GM18517 (cell line): ENCODE data around the gene SHC3.

ENCODE experiments used
- ATAC-seq: cut with Tn5 transposase; IDR thresholded peaks from one replicate; pipeline ENCODE4 v1.9.1; 2021; ENCODE audit warnings: mild to moderate bottlenecking, moderate library complexity; ENCODE audit not compliant: unreplicated experiment

The SHC3 gene

GRCh38 chr9:89006996-89007967, 171.3 kb downstream of the SHC3 start:
- no peak for ATAC-seq

DNA sequence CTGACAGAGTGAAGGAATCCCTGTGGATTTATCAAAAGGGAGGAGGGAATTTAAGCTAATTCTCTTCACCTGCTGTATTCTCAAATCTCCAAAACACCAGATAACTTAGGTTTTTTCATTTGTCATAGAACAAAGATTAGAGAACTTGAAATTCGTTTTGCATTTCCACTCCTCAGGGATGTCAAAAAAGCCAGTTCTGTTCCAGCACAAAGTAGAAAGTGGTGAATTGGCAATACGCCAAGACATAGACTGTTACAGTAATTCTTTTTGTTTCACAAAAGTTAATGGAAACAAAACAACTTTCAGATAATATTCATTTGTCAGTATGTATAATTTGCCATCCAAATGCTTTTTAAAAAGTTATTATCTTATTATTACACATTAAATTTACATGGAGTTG, 172.4 kb downstream of the SHC3 start:
- ATAC-seq: no peak

GRCh38 chr9:89005323-89005722, 173.3 kb downstream of the SHC3 start:
- ATAC-seq: no peak

GRCh38 chr9:89002987-89003386, 175.6 kb downstream of the SHC3 start:
- no peak for ATAC-seq

DNA sequence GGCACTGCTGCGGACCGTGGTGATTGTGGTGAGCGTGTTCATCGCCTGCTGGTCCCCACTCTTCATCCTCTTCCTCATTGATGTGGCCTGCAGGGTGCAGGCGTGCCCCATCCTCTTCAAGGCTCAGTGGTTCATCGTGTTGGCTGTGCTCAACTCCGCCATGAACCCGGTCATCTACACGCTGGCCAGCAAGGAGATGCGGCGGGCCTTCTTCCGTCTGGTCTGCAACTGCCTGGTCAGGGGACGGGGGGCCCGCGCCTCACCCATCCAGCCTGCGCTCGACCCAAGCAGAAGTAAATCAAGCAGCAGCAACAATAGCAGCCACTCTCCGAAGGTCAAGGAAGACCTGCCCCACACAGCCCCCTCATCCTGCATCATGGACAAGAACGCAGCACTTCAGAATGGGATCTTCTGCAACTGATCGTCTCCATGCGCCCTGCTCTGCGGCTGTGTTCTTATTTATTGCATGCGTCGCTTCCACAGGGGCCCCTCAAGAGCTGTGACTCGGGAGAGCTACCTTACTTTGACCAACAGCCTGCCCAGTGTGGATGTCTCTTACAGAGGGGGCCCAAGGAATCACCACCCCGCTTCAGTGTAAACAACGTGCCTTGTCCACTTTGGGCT, 176.6 kb downstream of the SHC3 start:
- no peak for ATAC-seq

DNA sequence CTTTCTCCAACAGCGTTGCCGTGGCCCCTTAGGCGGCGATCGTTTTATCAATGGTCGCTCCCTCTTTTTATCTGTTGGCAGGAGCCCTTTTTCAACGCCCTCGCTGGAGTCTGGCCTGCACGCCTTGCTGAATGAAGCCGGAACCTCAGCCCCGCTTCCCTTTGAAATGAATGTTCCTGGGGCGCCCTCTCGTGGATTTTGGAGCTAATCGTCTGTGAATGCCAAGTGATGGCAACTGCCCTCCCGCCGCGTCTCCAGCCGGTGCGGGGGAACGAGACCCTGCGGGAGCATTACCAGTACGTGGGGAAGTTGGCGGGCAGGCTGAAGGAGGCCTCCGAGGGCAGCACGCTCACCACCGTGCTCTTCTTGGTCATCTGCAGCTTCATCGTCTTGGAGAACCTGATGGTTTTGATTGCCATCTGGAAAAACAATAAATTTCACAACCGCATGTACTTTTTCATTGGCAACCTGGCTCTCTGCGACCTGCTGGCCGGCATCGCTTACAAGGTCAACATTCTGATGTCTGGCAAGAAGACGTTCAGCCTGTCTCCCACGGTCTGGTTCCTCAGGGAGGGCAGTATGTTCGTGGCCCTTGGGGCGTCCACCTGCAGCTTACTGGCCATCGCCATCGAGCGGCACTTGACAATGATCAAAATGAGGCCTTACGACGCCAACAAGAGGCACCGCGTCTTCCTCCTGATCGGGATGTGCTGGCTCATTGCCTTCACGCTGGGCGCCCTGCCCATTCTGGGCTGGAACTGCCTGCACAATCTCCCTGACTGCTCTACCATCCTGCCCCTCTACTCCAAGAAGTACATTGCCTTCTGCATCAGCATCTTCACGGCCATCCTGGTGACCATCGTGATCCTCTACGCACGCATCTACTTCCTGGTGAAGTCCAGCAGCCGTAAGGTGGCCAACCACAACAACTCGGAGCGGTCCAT, 177.4 kb downstream of the SHC3 start:
- ATAC-seq: no peak

DNA sequence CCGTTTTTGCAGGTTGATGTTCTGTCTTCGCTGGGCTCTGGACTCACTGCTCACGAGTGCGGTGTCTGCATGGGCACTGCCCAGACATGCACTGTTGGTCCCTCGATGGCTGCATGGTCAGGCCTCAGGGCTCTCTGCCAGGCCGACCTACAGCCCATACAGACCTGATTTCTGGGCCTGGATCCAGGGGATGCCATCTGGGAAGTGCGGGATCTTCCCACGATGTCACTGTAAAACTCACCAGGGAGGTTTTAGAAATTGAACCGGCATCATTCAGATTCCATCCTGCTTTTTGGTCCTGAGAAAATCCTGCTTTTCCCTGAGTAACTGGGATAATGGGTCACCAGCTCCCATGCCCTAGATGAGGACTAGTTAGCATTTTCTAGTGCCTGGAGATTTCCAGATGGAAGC, 178.2 kb downstream of the SHC3 start:
- ATAC-seq: no peak

DNA sequence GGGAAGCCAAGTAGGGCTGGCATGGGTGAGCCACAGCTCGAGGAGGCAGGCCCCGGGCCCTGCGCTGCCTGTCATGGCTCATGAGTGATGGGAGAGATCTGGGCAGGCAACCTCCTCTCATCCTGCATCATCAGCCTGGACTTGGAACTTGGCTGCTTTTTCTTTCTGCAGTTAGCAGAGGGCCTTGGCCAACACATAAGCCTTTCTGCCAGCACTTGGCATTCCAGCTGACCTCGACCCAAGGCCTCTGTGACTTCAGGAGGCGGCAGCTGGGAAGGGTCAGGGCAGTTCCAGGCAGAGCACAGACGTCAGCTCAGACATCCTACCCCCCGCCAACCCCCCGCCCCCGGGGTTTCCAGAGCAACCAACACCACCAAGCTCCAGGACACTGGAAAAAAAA, 179.7 kb downstream of the SHC3 start:
- no peak for ATAC-seq

DNA sequence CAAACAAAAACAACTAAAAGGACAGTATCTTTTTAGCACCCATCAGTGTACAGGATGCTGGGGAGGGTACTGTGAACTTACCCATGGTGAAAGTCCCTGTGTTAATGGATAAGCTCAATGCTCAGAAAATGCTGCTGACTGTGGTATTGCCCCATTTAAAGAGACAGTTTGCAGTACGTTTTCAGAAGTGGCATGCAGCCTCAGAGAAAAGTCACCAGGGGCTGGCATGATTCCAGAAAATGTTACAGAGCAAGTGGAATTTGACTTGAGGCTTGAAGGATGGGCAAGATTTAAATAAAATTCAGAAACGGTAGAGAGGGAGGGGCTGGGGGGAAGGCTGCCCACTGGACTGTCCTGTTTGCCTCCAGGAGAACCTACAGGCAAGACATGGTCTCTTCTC, 180.1 kb downstream of the SHC3 start:
- ATAC-seq: no peak

DNA sequence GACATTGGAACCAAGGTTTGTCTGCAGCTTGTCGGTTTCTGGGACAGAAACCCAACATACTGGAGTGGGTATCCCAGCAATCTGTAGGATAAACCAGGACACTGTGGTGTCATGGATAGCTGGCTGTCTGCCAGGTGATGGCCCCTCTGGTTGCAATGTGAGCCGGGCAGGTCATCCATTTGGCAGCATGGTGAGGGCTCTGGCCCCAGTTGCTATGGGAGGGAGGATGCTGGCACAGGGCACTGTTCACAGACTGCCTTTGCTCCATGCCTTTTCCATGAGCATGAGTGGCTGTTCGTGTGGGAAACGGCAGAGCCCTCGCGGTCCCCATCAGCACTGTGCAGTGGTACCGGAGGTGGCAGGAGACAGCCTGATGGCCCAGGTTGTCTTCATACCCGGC, 181.0 kb downstream of the SHC3 start:
- no peak for ATAC-seq

DNA sequence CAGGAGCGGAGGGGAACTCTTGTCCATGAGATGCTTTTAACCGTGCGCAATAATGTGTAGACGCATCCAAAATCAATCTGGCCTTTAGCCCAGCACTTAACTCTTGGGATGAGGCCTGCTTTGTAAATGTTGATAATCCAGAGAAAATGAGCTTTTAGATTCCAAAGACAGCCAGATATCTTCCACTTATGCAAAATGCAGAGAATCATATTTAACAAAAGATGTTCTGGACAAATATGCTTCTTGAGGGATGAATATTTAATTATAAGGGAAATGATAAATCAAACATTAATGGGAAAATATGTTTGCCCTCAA, 181.7 kb downstream of the SHC3 start:
- ATAC-seq: no peak

DNA sequence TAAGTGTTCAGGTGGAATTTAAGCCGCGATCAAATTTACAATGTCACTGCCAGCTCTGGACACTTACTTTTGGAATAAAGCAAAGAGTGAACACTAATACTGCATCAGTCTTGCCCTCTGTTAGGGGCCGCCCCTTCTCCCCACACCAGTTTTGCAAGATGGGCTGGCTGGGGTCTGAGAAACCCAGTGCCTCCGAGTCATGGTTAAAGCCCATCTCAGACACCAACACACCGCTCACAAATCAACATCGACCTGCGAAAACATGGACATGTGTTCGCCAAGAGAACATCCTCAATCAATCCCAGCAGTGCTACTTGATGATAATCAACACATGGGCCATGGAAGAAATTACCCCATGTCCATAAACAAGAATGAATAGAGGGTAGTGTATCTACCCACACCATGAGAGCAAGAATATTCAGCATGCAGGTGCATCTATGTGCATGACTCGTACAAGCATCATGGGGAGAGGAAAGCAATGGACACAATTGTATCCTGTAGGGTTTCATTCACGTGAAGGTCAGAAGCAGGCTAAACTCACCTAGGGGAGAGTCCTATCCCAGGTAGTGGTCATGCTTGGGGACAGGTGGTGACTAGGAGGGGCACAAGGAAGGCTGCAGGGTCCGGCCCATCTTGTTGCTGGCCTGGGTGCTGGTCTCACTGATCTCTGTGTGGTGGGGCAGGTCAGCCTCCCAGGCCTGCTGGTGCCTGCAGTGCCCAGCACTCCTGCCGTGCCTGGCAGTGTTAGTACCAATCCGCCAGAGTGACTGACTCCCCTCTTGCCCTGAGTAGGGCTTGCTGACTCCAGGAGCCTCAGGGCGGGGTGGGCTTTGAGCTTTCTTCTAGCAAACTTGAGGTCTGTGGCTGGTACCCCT, 182.3 kb downstream of the SHC3 start:
- no peak for ATAC-seq

GRCh38 chr9:88995627-88996026, 183.0 kb downstream of the SHC3 start:
- no peak for ATAC-seq

GRCh38 chr9:88995200-88995577, 183.4 kb downstream of the SHC3 start:
- ATAC-seq: no peak

DNA sequence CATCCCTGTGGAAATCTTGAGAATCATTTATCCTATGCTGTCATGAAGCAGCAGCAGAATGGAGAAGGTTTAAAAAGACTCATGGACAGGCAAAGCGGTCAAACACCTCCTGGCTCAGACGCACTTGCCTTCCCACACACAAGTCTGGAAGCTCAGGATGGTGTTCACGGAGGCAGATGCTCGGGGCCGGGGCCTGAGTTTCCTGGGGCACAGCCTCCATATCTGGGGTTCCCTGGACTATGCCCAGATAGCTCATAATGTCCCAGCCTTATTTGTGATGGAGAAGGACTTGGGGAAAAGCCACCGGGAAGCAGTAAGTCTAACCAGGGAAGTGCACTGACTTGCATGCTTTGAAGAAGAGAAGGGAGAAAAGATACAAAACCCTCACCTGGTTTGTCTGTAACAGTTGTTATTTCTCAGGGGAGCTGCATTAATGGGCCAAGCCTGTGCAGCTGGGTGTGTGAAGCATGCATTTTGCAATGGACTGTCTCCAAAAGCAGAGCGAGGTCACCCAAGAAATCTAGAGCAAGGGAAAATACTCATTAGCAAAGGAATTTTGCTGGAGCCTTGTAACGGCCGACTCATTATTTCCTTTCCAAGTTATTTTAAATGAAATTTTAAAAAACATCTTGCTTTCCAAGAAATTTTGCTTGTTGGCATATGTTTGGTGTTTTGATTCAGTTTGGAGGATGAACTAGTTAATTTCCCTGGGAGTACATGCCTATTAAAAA, 184.0 kb downstream of the SHC3 start:
- ATAC-seq: no peak

DNA sequence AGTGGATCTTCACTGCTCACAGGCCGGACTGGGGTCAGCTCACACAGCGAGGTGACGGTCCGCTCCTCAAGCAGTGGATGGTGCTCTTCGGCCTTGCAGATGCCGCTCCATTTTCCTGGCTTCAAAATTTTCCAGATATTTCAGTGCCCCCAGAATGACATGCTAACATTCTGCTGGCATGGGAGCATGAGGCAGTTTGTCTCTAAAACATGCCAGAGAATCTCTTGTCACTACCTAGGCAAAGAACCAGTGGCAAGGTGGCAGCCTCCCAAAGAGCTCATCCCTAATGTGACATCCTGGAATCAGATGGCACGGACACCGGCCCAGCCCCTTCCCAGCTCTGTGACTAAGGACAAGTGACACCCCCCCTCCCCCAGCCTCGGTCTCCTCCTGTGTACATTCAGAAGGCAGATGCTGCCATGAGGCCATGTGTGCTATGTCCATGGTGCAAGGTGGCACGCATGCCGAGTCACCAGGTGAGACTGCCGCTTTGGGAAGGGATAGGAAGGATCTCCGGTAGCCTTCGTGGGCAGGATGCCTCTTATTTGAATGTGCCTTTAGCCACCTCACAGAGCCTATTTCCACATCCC, 184.7 kb downstream of the SHC3 start:
- no peak for ATAC-seq

GRCh38 chr9:88993327-88993726, 185.3 kb downstream of the SHC3 start:
- ATAC-seq: no peak

GRCh38 chr9:88992556-88992955, 186.1 kb downstream of the SHC3 start:
- no peak for ATAC-seq
